Measurements from ENCODE around the gene S100A1.

DNA sequence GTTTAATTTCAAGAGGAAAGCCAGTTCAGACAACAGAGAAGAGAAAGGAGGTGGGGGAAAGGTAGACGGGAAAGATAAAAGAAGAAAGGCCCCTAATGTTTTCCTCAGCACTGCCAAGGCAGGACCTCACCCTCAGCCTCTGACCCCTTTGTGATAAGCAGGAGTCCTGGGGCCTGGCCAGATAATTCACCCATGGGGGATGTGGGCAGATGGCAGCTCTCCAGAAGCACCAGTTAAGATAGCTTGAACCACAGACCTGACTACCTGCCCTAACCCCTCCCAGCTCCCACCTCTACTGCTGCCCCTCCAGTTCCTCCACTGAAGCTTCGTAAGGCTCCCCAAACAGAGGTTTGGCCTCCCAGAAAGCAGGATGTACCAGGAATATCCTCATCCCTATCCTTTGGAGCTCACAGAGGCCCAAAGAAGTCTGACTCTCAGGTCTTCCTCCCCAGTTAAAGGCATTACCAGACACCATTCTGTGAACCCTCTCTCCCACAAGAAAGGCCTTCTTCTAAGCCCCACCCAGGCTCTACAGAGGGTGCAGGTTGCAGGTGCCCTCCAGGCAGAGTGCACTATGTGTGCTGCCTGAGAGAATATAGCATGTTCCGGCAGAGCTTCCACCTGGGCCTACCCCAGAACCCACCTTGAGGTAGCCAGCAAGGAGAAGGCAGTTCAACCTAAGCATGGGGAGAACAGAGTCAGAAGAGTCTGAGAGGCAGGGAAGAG is 21.1 kb downstream of the S100A1 start:
- TF ChIP-seq TEAD4 (IDR thresholded peaks at IDR 0.05; ENCODE audit: low read depth, low read length) (no peak), GABPA (IDR thresholded peaks at IDR 0.05; ENCODE audit: borderline replicate concordance, insufficient read depth, low read length) (no peak), TBP (IDR thresholded peaks at IDR 0.05; ENCODE audit: low read depth, low read length) (no peak)
- TF ChIP-seq, protein P1, sequence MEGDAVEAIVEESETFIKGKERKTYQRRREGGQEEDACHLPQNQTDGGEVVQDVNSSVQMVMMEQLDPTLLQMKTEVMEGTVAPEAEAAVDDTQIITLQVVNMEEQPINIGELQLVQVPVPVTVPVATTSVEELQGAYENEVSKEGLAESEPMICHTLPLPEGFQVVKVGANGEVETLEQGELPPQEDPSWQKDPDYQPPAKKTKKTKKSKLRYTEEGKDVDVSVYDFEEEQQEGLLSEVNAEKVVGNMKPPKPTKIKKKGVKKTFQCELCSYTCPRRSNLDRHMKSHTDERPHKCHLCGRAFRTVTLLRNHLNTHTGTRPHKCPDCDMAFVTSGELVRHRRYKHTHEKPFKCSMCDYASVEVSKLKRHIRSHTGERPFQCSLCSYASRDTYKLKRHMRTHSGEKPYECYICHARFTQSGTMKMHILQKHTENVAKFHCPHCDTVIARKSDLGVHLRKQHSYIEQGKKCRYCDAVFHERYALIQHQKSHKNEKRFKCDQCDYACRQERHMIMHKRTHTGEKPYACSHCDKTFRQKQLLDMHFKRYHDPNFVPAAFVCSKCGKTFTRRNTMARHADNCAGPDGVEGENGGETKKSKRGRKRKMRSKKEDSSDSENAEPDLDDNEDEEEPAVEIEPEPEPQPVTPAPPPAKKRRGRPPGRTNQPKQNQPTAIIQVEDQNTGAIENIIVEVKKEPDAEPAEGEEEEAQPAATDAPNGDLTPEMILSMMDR (IDR thresholded peaks at IDR 0.05; ENCODE audit: control extremely low read depth in 1 of 3, insufficient read depth in 1 of 3, low read depth in 1 of 3, low read length in 3 of 3) = no peak
- TF ChIP-seq, protein P2, sequence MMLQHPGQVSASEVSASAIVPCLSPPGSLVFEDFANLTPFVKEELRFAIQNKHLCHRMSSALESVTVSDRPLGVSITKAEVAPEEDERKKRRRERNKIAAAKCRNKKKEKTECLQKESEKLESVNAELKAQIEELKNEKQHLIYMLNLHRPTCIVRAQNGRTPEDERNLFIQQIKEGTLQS (IDR thresholded peaks at IDR 0.05; ENCODE audit: insufficient read depth, low read depth, low read length) = no peak
- TF ChIP-seq, protein P3, sequence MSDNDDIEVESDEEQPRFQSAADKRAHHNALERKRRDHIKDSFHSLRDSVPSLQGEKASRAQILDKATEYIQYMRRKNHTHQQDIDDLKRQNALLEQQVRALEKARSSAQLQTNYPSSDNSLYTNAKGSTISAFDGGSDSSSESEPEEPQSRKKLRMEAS (IDR thresholded peaks at IDR 0.05) = no peak

Measured in H1 (cell line).